Measurements from ENCODE around the gene GMPR2. TPM values are rescaled to one million over a fixed set of nuclear protein-coding genes. Genes with fewer than 3 reads are reported as not detected.

GMPR2 gene
- total RNA-seq, 1 donor from 2014 or later, result 66.2 TPM

- H3K9me3 Mint-ChIP-seq, result no peaks in the 10 kb centered on the region
- peaks cover 43% of the 10 kb centered on the region for H3K4me1 Mint-ChIP-seq
- no peak for DNase-seq (ENCODE audit: low read depth, low spot score)
- H3K27ac Mint-ChIP-seq (ENCODE audit: unreplicated experiment), result no peak overlapping the region
- peaks cover 3% of the 10 kb centered on the region for H3K27me3 Mint-ChIP-seq (ENCODE audit: low read depth)
- TF ChIP-seq CTCF (conservative IDR thresholded peaks at IDR 0.05), result no peak
- peaks cover 15% of the 10 kb centered on the region for H3K36me3 Mint-ChIP-seq (ENCODE audit: low read depth)
- H3K4me3 Mint-ChIP-seq, result peak overlapping the region; percentile 49
These were observed 42.3 kb upstream of the GMPR2 start for GRCh38 chr14:24190416-24190815.

- peaks cover 46% of the 10 kb centered on the region for H3K4me1 Mint-ChIP-seq
- peaks cover 3% of the 10 kb centered on the region for H3K27me3 Mint-ChIP-seq (ENCODE audit: low read depth)
- TF ChIP-seq CTCF (conservative IDR thresholded peaks at IDR 0.05), result no peak
- no peak overlapping the region for H3K27ac Mint-ChIP-seq (ENCODE audit: unreplicated experiment)
- peaks cover 15% of the 10 kb centered on the region for H3K36me3 Mint-ChIP-seq (ENCODE audit: low read depth)
- H3K4me3 Mint-ChIP-seq, result peak overlapping the region; percentile 63
- DNase-seq (ENCODE audit: low read depth, low spot score), result no peak
- no peaks in the 10 kb centered on the region for H3K9me3 Mint-ChIP-seq
These were observed 39.8 kb upstream of the GMPR2 start for GRCh38 chr14:24192933-24193332.

- no peak for DNase-seq (ENCODE audit: low read depth, low spot score)
- Mint-ChIP-seq H3K36me3 (ENCODE audit: low read depth) (peaks cover 23% of the 10 kb centered on the region), H3K27ac (ENCODE audit: unreplicated experiment) (peak overlapping the region; percentile 87), H3K9me3 (no peaks in the 10 kb centered on the region), H3K27me3 (ENCODE audit: low read depth) (no peaks in the 10 kb centered on the region), H3K4me1 (peaks cover 41% of the 10 kb centered on the region), H3K4me3 (peak overlapping the region; percentile 96)
- no peak for TF ChIP-seq CTCF (conservative IDR thresholded peaks at IDR 0.05)
These were observed 38.4 kb upstream of the GMPR2 start for GRCh38 chr14:24194186-24194872.

GRCh38 chr14:24194873-24195185 is 37.9 kb upstream of the GMPR2 start:
- TF ChIP-seq CTCF (conservative IDR thresholded peaks at IDR 0.05), result no peak
- peaks cover 40% of the 10 kb centered on the region for H3K4me1 Mint-ChIP-seq
- H3K27me3 Mint-ChIP-seq (ENCODE audit: low read depth), result no peaks in the 10 kb centered on the region
- no peaks in the 10 kb centered on the region for H3K9me3 Mint-ChIP-seq
- peak overlapping the region; percentile 96 for H3K4me3 Mint-ChIP-seq
- peak overlapping the region; percentile 87 for H3K27ac Mint-ChIP-seq (ENCODE audit: unreplicated experiment)
- no peak for DNase-seq (ENCODE audit: low read depth, low spot score)
- H3K36me3 Mint-ChIP-seq (ENCODE audit: low read depth), result peaks cover 24% of the 10 kb centered on the region

GRCh38 chr14:24195186-24196070 is 37.3 kb upstream of the GMPR2 start, which contains the start of gene TM9SF1:
TSS of gene TM9SF1 (minus strand) at chr14:24195441. CDS start at chr14:24195019, 422 bp downstream.
- peaks cover 26% of the 10 kb centered on the region for H3K36me3 Mint-ChIP-seq (ENCODE audit: low read depth)
- H3K4me1 Mint-ChIP-seq, result peaks cover 40% of the 10 kb centered on the region
- DNase-seq (ENCODE audit: low read depth, low spot score), result peak; percentile 75
- peak within 1 kb of the TSS; percentile 98 for H3K27ac Mint-ChIP-seq (ENCODE audit: unreplicated experiment)
- no peak for TF ChIP-seq CTCF (conservative IDR thresholded peaks at IDR 0.05)
- H3K4me3 Mint-ChIP-seq, result peak within 1 kb of the TSS; percentile 96
- no peaks in the 10 kb centered on the region for H3K9me3 Mint-ChIP-seq
- H3K27me3 Mint-ChIP-seq (ENCODE audit: low read depth), result no peaks in the 10 kb centered on the region
